GM19438 (cell line): ENCODE data around the gene HSPB1.
"Not testable (repeated sequence)": the region's sequence is repeated elsewhere in the genome, so short reads cannot be mapped to it uniquely, and the experiment has no call there.

Experiments used
- ATAC-seq: cut with Tn5 transposase; IDR thresholded peaks from one replicate; pipeline ENCODE4 v1.9.1; 2021; ENCODE audit warnings: low read depth; ENCODE audit not compliant: unreplicated experiment

The HSPB1 gene

GRCh38 chr7:76329479-76329878 is 27.0 kb downstream of the HSPB1 start:
- ATAC-seq, result no peak

DNA sequence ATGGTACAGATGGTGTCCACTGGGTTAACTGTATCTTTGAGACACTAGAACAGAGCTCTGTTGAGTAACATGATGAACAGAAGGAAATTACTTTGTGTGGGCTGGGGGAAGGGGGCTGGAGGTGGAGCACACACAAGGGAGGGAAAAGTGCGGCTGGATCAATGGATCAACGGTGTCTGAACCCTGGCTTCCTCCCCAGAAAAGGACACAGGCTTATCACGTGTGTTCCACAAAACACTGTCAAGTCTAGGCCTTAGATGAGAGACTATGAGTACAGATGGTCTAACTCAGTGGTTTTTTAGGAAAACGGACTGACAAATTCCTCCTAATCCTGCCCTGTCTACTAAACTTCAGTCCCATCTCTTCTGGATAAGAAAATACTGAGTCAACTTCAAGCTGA is 27.8 kb downstream of the HSPB1 start:
- ATAC-seq, result no peak

DNA sequence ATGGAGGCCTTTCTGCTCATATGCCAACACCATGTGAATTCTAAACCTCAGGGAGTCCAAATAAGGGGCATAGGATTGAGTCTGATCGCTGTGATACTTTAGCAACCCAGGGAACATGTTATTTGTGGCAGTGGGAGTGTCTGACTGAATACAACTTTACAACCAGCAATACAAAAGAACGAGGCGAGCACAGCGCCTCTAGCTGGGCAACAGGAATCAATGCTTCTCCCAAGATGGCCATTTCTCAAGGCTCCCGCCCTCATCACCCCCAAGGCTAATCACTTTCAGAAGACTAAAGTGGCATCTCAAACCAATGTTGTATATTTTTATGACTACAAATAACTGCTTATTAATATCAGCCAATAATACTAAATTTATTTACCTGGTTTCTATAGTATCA is 28.2 kb downstream of the HSPB1 start:
- ATAC-seq, result no peak

- no peak for ATAC-seq
Observed at GRCh38 chr7:76332078-76332477, 29.6 kb downstream of the HSPB1 start.

- ATAC-seq, result no peak
Observed at GRCh38 chr7:76333511-76334101, 31.1 kb downstream of the HSPB1 start.

DNA sequence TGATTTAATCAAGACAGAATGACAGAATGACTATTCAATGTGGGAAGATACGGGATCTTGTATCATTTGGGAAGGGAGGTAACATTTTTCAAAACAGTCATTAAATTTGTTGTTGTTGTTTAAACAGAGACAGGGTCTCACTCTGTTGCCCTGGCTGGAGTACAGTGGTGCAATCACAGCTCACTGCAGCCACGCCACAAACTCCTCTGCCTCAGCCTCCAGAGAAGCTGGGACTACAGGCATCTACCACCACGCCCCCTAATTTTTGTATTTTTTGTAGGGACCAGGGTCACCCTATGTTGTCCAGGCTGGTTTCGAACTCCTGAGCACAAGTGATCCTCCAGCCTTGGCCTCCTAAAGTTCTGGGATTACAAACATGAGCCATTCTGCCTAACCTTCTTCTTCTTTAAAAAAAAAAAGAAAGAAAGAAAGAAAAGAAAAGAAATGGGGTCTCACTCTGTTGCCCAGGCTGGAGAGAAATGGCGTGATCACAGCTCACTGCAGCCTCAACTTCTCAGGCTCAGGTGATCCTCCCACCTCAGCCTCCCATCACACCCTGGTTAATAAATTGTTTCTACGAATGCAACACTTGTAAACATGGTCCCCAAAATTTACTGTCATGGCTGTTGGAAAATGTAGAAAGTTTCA is 32.0 kb downstream of the HSPB1 start:
- ATAC-seq, result no peak

- not testable (repeated sequence) for ATAC-seq
Observed at GRCh38 chr7:76335417-76335816, 32.9 kb downstream of the HSPB1 start.

- no peak for ATAC-seq
Observed at GRCh38 chr7:76336094-76336493, 33.6 kb downstream of the HSPB1 start.

GRCh38 chr7:76337147-76337546 is 34.7 kb downstream of the HSPB1 start:
- no peak for ATAC-seq

DNA sequence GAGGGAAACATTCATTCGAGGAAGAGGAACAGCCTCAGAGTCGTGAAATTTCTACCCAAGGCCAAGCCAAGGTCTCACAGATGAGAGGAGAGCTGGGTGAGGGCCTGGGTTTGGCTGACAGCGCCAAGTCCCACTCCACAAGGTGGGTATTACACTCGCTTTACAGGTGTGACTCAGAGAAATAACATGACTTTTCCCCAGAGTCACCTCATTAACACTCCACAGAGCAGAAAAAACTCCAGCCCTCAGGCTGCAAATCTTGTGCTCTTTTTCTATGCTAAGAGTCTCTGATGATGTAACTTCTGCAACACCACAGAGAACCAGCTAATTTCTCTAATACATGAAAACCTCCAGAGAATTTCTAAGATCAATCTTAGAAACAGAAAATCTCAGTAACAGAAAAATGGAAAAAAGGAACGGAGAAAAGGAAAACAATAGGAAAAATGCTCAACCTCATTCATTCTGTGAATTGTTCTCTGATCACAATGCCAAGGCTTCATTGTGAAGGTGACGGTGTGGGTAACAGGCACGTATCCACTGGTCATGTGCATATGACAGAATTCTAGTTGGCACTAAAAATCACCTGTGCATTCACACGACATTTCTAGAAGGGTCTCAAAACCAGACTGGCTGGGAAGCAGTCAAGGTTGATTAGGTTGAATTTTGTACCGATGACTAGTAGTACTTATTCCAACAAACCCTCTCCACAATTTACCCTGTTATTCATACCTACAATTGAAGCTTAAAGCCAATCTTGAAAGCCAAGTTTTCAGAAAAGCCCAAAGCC is 36.0 kb downstream of the HSPB1 start:
- no peak for ATAC-seq

- ATAC-seq, result no peak
Observed at GRCh38 chr7:76340617-76341131, 38.2 kb downstream of the HSPB1 start.

- no peak for ATAC-seq
Observed at GRCh38 chr7:76342222-76342621, 39.7 kb downstream of the HSPB1 start.

DNA sequence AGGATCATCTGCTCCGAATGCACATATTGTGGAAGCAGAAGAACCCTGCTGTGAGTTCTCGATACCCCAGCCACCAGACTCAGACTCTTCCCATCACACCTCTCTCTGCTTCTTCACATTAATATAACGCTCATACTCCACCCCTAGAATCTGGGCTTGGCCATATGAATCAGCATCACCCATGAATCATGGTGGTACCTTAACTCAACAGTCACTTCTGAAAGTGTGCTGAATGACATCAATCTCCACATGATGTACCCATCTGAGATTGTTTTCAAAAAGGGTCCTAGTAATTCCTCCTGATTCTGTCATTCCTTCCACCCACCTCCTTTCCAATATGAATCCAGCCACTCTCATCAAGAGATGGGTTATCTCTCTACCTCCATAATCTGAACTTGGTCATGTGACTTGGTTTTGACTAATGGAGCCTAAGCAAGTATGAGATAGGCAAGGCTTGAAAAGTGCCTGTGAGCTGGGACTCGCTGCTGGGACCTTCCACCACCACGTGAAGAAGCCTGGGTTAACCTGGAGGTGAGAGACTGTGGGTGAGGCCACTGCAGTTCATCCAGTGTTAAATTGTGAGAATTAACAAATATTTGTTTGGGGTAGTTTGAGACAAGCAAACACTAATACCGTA is 40.9 kb downstream of the HSPB1 start:
- ATAC-seq, result no peak

- no peak for ATAC-seq
Observed at GRCh38 chr7:76343931-76344321, 41.5 kb downstream of the HSPB1 start.

DNA sequence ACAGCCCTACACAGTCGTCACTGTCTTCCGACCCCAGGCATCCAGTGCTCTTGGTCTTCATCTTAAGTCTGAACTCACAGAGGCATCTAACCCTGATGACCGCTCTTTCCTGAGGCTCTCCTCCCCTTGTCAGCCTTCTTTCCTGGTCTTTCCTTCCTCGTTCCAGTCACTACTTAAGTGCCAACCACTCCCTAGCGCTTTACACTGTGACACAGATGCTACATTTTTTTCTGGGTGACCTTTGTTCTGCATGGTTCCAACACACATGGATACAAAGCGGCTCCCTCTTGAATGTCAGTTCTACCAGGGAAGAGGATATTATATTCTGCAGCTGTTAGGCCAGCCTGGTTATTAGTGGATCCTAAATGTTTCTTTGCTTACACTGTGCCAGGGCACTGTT is 43.6 kb downstream of the HSPB1 start:
- no peak for ATAC-seq

- no peak for ATAC-seq
Observed at GRCh38 chr7:76346778-76347177, 44.3 kb downstream of the HSPB1 start.

- ATAC-seq, result no peak
Observed at GRCh38 chr7:76347710-76348109, 45.2 kb downstream of the HSPB1 start.

GRCh38 chr7:76349313-76349885 is 46.9 kb downstream of the HSPB1 start:
- ATAC-seq, result no peak

DNA sequence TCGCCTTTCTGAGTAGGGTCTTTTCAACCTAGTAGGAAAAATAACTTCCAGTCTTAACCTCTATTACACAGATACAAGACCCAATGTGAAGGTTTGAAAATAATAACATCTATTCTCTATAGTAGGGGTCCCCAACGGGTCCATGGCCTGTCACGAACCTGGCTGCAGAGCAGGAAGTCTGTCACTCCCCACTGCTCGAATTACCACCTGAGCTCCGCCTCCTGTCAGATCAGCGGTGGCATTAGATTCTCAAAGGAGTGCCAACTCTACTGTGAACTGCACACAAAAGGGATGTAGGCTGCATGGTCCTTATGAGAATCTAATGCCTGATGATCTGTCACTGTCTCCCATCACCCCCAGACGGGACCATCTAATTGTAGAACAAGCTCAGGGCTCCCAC is 48.9 kb downstream of the HSPB1 start:
- no peak for ATAC-seq

GRCh38 chr7:76352193-76352592 is 49.7 kb downstream of the HSPB1 start:
- ATAC-seq, result no peak

GRCh38 chr7:76353744-76354143 is 51.3 kb downstream of the HSPB1 start:
- ATAC-seq, result no peak
